GM04504 (cell line): Measurements from ENCODE around the gene CAPN3.

Experiments used
- DNase-seq: peaks from one replicate; pipeline ENCODE4 v3.0.0-alpha.2; 2012; ENCODE audit warnings: low read depth

Gene CAPN3

DNA sequence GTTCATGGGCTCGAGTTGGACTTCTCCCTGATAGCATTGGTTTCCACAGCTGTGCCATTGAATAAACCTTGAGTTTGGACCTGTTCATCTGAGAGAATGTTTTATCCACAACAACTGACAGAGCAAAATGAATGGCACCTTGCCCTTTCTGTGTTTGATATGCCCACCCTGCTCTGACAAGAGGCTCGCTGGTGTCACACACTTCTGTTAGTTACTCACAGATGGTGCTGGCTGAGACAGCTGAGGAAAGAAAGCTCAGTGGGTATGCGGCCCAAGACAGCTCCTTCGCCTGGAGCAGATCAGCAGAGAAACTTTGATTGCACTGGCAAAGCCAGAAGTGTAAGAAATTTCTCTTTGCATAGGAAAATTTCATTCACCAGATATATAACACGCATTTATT lies 2.5 kb upstream of the CAPN3 start:
- no peak for DNase-seq

DNA sequence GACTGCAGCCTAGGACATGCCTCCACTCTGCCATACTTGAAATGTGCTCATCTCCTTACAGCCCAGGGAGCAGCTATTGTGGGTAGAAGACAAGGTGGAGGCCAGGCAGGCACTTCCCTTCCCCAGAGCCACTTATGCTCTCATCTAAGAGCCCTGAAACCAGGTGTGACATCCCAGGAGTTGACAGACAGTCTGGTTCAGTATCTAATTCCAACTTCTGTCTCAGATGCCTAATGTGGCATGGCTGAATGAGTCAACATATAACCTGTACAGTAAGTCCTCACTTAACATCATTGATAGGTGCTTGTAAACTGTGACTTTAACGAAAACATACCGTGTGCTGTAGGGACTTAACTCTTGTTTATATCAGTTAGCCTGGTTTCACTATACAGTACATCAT lies 1.2 kb upstream of the CAPN3 start:
- DNase-seq, result no peak

DNA sequence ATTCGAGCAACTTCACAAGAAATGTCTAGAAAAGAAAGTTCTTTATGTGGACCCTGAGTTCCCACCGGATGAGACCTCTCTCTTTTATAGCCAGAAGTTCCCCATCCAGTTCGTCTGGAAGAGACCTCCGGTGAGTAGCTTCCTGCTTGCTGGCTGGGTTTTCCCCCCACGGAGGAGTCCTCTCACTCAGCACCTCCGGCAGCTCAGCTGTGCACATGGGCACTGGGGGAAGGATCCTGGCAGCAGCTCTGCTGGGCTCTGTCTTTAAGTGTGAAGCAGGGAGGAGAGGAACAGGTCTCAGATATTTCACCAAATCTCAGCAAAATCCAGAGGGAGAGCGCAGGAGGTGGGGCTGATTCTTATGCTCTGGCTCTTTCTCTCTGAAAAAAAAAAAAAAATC lies 684 bp downstream of the CAPN3 start:
- no peak for DNase-seq

DNA sequence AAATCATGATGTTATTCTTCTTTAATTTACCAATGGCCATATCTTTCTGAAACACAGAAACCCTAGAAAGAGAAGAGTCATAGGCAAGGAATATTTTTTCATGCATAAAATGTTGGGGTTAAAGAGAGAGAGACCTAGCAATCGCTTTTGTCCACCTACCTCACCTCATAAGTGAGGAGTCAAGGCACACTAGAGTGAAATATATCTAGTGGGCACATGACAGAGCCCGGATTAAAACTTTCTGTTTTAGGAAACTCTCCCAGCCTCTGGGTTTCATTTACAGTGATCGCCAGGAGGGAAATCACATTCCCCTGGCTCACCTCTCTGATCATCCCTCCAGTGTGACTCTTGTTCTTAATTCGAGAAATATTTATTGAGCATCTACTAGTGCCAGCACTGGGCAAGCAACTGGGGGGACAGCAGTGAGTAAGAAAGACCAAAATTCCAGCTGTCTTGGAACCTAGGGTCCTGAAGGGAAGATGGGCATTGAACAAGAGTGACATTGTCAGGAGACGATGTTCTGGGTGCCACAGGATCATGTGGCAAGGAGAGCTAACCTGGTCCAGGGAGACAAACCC lies 1.3 kb downstream of the CAPN3 start:
- DNase-seq, result no peak

DNA sequence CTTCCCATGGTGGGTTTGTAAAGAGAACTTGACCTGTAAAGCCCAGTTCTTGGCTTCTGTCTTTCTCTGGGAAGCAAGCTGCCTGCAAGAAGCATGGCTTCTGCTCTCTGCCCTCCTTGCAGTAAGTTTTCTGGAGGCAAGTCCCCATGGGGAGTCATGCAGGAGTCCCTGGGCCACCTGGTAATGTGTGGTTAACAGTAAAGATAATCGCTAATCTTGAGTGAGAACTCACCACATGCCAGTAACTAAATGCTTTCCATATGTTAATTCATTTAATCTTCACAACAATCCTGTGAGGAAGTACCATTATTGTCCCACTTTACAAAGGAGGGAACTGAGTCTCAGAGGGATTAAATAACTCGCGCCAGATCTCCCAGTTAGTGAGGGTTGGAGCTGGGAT lies 4.2 kb downstream of the CAPN3 start:
- no peak for DNase-seq

DNA sequence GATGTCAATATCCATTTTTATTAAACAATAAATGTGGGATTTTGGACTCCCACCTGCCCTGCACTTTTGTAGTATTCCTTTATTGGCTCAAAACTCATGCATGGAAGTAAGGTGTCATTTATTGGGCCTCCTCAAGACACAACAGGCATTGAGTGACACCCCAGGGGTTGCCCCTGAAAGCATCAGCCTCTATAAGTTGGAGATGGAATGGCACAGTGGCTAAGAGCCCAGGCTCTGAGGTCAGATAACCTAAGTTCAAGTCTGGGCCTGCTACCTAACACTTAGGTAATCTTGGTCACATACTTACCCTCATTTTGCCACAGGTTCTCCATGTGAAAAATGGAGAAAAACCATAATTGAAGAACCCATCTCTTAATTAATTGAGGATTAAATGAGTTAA lies 4.6 kb downstream of the CAPN3 start:
- no peak for DNase-seq

DNA sequence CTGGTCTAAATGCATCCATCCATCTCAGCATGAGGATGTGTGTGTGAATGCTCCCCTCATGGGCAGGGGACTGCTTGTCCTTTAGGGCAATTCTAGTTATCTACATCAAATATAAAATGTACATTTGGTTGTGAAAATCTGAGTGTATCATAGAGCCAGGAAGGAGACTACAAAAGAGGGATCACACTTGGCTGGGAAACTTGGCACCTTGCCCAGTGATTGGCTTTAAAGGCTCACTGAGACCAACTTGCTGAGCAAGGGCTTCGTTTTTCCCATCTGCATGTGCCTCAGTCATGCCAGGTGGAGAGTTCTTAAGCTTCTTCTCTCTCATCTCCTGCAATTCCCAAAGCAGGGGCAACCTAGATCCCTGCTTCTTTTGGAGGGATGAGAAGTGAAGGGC lies 5.2 kb downstream of the CAPN3 start:
- no peak for DNase-seq

DNA sequence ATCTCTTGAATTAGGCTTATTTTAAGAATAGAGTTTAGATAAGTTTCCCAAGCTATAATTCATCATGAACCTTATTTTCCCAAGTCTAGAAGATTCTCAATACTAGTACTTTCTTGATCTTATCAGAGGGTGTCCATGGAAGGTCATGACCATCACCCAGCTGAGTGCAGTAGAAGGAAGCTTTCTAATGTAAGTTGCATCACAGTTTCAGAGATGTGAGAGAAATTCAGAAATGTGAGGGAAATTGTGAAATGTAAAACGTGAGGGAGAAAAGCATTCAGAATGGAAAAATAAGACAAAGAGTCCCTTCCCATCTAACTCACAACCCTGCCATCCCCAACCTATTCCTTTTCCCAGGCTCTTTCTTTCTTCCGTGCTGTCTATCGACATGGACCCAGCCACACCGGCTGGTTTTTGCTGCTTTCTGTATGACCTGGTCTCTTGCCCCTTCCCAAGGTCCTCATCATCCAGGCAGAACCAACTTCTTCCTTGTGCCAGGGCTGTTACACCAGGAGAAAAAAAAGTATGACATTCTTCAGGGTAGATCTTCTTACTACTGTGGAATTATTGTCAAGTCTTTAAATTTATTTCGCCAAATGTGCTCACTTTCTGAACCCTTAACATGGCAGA lies 6.7 kb downstream of the CAPN3 start:
- no peak for DNase-seq

DNA sequence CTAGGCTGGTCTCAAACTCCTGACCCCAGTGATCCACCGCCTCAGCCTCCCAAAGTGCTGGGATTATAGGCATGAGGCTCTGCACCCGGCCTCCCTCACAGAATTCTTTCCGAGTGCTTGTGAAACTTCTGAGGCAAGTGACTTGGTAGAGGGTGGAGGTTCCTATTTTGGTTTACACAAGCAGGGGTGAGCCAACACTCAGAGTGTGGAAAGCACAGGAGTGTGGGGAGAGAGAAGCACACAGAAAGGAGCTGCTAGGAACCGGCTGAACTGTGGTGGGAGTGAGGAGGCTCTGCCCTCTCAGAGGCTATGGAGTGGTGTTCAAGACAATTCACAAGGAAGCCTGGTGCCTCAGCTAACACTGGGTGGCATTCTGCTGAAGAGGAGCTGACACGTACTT lies 7.7 kb downstream of the CAPN3 start:
- DNase-seq, result no peak

DNA sequence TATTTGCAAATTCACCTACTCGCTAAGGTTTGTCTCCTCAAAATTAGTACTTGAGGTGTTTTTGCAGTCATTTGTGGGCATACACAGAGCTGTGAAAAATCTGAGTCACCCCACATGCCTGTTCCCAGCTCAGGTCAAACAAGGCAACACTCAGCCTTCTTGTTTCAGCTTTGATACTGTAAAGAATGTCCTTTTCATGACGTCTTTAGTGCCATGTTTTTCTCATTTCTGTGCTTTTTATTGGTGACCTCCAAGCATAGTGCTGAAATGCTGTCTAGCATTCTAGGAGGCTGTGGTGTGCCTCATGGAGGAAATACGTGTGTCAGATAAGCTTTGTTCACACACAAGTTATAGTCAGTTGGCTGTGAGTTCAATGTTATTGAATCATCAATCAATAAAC lies 8.8 kb downstream of the CAPN3 start:
- no peak for DNase-seq

DNA sequence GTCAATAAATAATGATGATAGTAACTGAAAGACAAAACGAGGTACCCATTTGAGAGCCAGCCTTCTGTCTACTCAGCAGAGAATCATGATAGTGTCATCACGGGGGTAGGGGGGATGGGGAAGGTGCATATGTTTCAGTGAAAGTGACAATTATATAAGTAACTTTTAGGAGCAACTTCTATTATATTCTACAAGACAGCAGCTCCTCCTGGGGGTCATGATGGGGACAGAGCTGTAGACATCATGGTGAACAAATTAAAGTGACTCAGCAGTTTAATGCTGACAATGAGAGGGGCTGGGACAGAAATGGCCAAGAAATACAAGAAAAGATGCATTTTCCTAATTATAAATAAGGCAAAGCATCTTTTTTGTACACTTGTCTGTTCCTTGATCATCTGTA lies 11.8 kb downstream of the CAPN3 start:
- DNase-seq, result no peak

DNA sequence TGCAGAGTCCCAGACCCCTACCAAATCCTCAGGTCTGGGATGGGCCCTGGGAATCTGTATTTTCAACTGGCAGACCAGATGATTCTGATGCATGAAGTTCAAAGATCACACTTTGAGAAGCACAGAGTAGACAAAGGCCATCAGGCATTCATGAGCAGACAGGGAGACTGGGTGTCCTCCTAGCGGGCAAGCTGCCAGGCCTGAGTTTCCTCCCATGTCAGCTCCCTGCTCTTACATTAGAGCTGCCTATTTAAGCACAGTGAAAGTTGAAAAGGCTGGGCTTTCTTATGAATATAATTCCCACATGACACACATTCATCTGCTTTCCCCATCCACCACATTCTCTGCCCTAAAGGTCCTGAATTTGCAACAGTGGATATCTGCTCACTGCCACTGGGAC lies 14.0 kb downstream of the CAPN3 start:
- DNase-seq, result no peak

DNA sequence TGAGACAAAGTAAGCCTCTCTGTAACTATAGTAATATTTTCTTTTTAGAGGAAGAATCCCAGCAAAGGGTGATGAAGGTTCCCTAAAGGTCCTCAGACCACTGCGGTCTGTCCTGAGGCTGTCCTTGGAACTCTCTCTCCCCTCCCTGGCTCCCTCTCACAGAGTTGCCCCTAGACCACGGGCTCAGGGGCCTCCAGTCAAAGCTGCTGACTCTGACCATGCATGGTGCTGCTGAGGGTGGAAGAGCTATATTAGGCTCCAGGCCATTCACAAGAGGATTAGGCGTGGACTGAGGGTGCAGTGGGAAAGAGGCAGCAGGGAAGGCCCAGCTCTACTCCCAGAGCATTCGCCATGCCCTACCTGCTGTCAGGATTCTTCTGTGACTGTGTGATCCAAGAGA lies 14.6 kb downstream of the CAPN3 start:
- DNase-seq, result no peak

DNA sequence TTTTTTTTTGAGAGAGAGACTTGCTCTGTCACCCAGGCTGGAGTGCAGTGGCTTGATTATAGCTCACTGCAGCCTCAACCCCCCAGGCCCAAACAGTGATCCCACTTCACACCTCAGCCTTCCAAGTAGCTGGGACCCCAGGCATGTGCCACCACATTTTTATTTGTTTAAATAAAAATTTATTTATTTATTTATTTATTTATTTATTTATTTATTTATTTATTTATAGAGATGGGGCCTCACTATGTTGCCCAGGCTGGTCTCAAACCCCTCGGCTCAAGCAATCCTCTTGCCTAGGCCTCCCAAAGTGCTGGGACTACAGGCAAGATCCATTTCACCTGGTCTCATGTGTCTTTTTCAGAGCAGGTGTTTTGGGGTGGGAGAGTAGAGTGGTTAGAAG lies 15.5 kb downstream of the CAPN3 start:
- no peak for DNase-seq

DNA sequence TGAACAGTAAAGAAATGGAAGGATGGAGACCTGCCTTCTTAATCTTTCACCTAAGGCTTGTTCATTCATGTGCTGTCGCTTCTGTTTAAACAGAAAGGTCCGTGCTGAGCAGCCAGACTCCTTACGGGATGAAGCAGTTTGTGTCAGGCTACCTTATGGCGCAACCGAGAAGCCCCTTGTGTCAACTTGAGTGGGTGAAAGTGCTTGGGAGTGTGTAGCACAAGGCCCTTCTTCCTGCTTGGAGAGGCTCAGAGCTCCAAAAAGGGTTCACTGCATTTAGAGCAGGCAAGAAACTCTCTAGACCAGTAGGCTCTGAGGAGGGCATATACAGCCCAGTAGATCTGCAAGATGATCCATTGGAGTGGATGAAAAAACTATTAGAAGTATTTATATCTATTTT lies 16.0 kb downstream of the CAPN3 start:
- DNase-seq, result no peak

DNA sequence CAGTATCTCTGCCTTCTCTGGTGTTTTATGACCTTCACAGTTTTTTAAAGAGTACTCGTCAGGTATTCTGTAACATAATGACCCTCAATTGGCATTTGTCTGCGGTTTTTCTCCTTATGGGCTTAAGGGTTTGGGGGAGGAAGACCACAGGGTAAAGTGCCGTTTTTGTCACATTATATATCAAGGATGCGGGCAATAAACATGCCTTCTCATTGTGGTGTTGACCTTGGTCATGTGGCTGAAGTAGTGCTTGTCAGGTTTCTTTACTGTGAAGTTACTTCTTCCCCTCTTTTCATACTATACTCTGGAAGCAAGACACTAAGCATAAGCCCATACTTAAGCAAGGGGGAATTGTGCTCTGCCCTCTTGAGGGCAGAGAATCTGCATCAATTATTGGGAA lies 16.6 kb downstream of the CAPN3 start:
- DNase-seq, result no peak

DNA sequence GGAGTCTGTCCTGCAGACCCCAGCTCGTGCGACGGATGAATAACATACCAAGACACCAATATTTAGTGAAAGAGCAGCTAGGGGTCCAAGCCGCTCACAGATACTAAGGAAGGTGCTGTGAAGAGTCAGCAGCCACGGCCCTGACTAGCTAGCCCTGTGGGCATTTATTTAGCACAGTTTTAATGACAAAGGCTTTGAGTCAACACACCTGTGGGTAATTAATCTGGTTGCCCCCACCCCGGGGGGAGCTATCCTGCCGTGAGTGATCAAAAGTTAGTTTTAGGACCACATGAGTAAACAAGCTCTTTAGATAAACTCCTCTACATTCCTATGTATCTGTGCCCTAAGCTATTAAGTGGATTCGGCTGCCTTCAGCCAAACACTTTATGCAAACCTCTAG lies 18.7 kb downstream of the CAPN3 start:
- DNase-seq, result no peak

DNA sequence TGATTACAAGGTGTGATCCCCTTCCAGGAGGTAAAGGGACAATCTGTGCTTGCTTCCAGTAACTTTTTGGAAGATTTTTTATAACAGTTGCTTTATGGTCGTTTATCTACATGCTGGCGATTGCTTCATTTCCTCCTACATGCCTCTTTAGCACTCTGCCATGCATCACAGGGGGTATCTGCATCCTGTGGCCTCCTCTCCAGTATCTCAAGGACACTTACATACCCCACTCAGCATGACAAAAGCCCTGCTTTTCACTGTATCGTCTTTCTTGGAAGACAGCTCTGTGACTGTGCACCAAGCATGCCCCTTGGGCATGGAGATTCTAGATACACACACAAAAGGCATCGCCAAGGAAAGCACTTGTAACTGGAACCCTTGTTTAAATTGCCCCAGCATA lies 25.3 kb downstream of the CAPN3 start:
- no peak for DNase-seq

DNA sequence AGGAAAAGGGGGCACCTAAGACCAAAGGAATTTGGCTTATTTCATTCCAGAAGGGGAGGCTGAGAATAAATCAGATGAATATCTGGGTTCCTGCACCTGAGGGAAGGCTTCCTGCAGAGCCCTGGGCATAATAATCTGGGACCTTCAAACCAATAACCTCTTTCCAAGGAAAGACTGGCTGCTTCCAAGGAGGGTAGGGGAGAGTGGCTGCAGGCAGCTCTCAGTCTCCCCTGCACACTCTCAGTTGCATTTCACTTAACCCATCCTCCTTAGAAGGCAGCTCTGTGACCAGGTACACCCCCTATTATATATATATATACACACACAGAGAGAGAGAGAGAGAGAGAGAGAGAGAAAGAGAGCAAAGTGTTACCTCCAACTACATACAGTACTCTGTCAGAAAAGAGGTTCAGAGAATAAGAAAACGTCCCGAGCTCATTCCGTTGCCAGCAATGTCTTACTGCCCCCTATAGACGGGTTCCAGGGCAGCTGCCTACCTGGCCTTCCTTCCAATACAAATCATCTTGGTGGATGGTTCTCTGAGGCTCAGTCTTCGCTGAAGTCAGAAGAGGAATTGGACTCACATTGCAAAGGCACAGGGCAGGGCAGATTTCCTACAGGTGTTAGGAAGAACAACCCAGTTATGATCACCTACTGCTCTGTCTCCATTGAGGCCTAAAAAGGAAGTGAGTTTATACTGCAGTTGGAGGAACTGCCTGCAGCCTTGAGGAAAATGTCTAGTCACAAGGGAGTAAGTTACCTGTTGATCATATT lies 26.1 kb downstream of the CAPN3 start:
- DNase-seq, result no peak

DNA sequence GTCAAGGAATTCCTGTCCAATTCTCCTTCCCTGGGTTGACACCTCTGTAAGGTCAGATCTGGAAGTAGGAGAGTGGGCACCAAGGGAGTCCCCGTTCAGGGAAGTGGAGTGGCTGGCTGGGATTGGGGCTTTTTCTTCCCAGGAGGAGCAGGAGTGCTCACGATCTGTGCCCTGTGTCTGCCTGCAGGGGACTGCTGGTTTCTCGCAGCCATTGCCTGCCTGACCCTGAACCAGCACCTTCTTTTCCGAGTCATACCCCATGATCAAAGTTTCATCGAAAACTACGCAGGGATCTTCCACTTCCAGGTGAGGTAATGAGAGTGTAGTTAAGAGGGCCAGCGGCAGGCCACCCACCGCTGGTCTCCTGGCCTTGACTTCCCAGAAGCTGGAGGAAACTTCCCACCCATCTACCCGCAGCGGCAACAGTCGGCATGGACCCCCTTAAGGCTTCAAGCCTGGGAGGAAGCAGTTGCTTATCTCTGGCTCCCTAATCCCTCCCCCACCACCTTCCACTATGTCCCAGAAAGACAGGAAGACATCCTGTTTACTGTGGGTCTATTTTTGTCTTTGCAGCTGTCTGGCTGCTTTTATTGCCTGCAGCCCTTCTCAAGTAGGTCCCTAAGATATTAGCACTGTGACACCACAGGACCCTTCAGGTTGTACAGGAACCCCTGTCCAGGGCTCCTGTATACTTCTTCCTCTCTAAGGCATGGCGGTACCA lies 26.8 kb downstream of the CAPN3 start:
- no peak for DNase-seq

DNA sequence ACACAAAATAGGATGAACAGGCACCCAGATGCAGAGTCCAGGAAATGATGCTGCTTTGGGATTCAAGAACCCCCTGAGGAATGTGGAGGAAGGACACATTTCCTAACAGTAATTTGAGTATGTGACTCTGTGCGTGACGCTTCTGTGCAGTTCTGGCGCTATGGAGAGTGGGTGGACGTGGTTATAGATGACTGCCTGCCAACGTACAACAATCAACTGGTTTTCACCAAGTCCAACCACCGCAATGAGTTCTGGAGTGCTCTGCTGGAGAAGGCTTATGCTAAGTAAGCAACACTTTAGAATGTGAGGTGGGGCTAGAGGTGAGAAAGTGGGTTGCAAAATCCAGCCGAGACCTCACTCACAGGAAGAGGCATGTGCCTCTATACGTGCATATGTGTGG lies 28.3 kb downstream of the CAPN3 start:
- no peak for DNase-seq

DNA sequence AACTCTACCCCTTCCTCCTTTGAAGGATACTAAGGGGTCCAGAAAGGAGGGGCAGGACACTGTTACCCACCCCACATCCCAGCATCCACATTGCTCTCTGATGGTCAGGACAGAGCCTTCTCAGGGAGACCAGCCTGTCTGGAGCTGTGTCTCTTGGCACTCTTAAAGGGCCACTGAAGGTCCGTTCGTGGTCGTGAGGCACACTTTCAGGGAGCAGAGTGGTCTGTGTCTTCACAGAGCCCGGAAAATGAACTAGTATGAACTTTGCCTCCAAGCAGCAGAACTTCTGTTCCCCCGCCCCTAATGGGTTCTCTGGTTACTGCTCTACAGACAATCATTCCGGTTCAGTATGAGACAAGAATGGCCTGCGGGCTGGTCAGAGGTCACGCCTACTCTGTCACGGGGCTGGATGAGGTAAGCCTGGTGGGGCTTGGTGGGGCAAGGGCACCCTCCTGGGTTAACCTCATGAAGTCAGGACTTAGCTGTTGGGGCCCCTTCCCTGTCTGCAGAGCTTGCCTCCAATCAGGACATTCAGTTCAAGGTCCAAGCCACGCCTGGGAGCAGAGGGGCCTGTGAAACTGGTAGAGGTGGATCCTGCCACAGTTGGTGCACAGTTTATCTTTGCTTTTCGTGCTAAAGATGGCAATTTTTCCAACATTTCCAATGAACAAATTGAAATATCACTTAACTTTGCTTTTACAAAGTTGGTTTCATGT lies 33.2 kb downstream of the CAPN3 start:
- DNase-seq, result no peak

DNA sequence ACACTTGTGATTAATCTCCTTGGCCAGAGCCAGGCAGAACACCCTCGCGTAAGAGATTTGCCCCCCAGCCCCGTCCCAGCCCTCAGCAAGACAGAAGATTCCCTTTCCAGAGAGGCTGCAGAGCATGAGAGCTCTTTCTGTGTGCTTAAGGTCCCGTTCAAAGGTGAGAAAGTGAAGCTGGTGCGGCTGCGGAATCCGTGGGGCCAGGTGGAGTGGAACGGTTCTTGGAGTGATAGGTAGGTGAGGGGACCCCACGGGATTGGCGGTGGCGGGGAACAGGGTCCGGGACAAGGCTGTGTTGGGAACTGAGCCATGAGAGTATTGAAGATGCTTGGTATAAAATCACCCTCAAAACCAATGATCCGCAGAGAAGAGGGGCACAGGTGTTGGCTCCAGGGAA lies 34.8 kb downstream of the CAPN3 start:
- no peak for DNase-seq
